Activated B cell treated with CpG ODN at 0.5 μM for 24 hours (primary cell): Measurements from ENCODE around the gene GRIN3A. TPM values are rescaled to one million over a fixed set of nuclear protein-coding genes. Genes with fewer than 3 reads are reported as not detected.

ENCODE experiments used
- ATAC-seq: fragments of 200-7000 bp; cut with Tn5 transposase; one replicate; pipeline ENCODE4 v1.10.0; 2021; ENCODE audit warnings: low read depth, mild to moderate bottlenecking, moderate library complexity
- CTCF ChIA-PET: fragments of 350-600 bp; sonication (Branson Sonifier 250); formaldehyde crosslinking; loops from one replicate; lab custom pipeline; 2021; ENCODE audit warnings: antibody characterized with exemption; lab: Charles Lee
- POLR2A ChIA-PET: fragments of 350-600 bp; sonication (Branson Sonifier 250); formaldehyde crosslinking; loops from one replicate; lab custom pipeline; 2021; ENCODE audit warnings: antibody characterized with exemption; lab: Charles Lee
- DNase-seq: peaks from one replicate; pipeline ENCODE4 v3.0.0; 2022
- H3K27ac Mint-ChIP-seq: one replicate; pipeline ENCODE4 v1.8.0; 2020; ENCODE audit warnings: mixed read lengths
- H3K27me3 Mint-ChIP-seq: one replicate; pipeline ENCODE4 v1.8.0; 2021; ENCODE audit warnings: mixed read lengths
- H3K36me3 Mint-ChIP-seq: one replicate; pipeline ENCODE4 v1.8.0; 2021; ENCODE audit warnings: low read depth, mixed read lengths
- H3K4me1 Mint-ChIP-seq: one replicate; pipeline ENCODE4 v1.8.0; 2021; ENCODE audit warnings: mixed read lengths
- H3K4me3 Mint-ChIP-seq: one replicate; pipeline ENCODE4 v1.8.0; 2020; ENCODE audit warnings: mild to moderate bottlenecking, mixed read lengths
- H3K9me3 Mint-ChIP-seq: one replicate; pipeline ENCODE4 v1.8.0; 2020; ENCODE audit warnings: mixed read lengths
- intact Hi-C: fragments of 100-400 bp; cut with micrococcal nuclease; formaldehyde crosslinking; loops from one replicate; pipeline ENCODE4 v1.15.1; 2024
- total RNA-seq: library from RNA; stranded (reverse); gene quantifications from 2 replicates; pipeline ENCODE4 v1.2.3, GENCODE V29; 2022
- TF ChIP-seq, protein P1 (sequence below): fragments of 200-600 bp; IDR thresholded peaks from one replicate; pipeline ENCODE4 v1.8.0; 2022; ENCODE audit warnings: antibody characterized with exemption, mild to moderate bottlenecking

The GRIN3A gene
- total RNA-seq, 1 donor from 2014 or later = not detected

DNA sequence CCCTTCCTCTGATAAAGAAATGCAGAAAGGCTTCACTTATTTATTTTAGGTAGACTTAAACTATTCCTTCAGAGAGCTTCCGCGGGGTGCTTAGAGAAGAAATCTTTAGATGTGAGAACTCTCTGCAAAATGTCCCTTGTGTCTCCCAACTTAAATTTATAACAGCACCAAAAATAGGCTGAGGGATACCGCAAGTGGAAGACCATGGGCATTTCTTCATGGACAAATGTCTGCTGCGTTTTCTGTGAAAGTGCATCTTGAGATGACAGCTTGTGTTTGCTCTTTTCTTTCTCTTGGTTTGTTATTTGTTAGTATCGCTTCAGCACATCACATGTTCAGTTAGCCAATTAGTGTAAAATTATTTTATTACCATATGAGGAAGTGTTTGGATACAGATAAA, 15.3 kb upstream of the GRIN3A start:
- CTCF ChIA-PET = no interaction called here
- intact Hi-C loops = no loop called here
- H3K4me1 Mint-ChIP-seq = no peaks in the 10 kb centered on the region
- DNase-seq (no peak), ATAC-seq (no peak)
- no peak overlapping the region for H3K27ac Mint-ChIP-seq
- H3K9me3 Mint-ChIP-seq = no peaks in the 10 kb centered on the region
- POLR2A ChIA-PET = no interaction called here
- TF ChIP-seq, protein P1, sequence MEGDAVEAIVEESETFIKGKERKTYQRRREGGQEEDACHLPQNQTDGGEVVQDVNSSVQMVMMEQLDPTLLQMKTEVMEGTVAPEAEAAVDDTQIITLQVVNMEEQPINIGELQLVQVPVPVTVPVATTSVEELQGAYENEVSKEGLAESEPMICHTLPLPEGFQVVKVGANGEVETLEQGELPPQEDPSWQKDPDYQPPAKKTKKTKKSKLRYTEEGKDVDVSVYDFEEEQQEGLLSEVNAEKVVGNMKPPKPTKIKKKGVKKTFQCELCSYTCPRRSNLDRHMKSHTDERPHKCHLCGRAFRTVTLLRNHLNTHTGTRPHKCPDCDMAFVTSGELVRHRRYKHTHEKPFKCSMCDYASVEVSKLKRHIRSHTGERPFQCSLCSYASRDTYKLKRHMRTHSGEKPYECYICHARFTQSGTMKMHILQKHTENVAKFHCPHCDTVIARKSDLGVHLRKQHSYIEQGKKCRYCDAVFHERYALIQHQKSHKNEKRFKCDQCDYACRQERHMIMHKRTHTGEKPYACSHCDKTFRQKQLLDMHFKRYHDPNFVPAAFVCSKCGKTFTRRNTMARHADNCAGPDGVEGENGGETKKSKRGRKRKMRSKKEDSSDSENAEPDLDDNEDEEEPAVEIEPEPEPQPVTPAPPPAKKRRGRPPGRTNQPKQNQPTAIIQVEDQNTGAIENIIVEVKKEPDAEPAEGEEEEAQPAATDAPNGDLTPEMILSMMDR = no peak
- H3K27me3 Mint-ChIP-seq = no peaks in the 10 kb centered on the region
- H3K4me3 Mint-ChIP-seq = no peak overlapping the region
- H3K36me3 Mint-ChIP-seq = no peaks in the 10 kb centered on the region

DNA sequence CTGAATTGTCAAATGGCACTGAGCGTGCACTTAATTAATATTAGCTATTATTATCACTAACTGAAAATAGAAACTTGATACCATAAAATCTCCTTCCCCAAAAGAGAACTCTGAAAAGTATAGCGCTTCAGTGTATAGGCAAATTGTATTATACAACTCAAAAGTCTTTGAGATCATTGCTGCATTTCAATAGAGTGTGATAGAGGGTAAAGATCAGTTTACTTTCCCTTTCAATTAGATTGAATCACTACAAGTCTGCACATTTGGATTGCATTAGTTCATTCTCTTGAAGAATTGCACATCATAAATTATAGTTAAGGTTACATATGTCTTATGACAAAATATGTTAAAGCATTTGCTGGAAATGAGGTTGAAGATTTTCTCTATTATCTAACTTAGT, 13.4 kb upstream of the GRIN3A start:
- DNase-seq = no peak
- ATAC-seq = no peak
- intact Hi-C loops = no loop called here
- Mint-ChIP-seq H3K4me1 (no peaks in the 10 kb centered on the region), H3K36me3 (no peaks in the 10 kb centered on the region), H3K27ac (no peak overlapping the region), H3K4me3 (no peak overlapping the region), H3K9me3 (no peaks in the 10 kb centered on the region), H3K27me3 (no peaks in the 10 kb centered on the region)
- ChIA-PET POLR2A (no interaction called here), CTCF (no interaction called here)
- TF ChIP-seq, protein P1 = no peak

DNA sequence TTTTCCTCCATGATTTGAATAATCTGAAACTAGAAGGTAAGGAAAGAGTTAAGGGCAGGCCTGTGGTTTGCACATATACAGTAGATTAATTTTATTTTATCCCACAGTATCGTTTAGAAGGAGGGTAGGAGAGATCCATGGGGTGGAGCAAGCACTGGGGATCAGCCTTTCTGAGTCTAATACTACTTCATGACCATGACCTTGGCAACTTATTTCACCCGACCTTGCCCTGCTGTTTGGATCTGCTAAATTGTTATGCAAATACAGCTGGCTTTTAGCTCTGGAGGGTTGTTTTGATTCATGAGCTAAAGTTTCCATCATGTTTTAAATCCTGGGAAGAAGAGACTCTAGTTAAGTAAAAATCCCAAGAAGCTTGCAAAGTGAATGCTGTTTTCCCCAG, 864 bp upstream of the GRIN3A start:
- no peaks in the 10 kb centered on the region for H3K9me3 Mint-ChIP-seq
- CTCF ChIA-PET = no interaction called here

DNA sequence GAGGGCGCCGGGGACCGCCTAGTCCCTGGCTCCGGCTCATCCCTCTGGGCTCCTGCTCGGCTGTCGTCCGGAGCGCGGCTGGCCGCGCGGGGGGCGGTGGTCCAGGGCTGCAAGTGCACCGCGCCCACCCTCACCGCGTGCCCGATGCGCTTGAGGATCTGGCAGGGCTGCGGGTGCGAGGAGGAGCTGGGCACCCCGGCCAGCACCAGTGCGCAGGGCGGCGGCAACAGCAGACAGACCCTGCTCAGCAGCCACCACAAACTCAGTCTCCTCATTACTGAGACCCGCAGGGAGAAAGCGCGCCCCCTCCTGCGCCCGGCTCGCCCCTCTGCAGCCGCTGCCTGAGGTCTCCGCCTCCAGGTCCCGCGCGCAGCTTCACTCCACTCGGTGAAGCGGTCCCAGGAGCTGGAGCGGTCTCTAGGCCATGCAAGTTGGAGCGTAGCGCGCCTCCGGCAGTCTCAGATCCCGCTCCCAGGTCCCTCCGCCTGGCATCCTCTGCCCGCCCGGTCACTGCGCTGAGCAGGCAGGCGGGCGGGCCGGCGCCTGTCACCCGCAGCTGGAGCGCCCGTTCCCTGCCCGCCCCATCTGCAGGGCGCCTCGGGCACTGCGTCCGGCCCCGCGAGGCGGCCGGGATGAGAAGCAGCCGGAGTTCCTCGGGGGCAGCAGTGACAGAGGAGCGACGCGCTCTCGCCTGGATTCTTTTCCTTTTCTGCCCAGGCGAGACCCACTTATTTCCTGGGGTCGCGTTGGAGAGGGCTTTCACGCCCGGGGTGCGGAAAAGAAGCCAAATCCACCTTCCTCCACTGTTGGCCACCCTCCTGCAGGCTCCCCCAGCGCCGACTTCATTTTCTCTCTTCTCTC, 512 bp downstream of the GRIN3A start:
- Mint-ChIP-seq H3K4me3 (no peak overlapping the region), H3K36me3 (no peaks in the 10 kb centered on the region), H3K27me3 (peaks cover 47% of the 10 kb centered on the region), H3K4me1 (no peaks in the 10 kb centered on the region), H3K27ac (no peak overlapping the region), H3K9me3 (no peaks in the 10 kb centered on the region)
- POLR2A ChIA-PET = no interaction called here
- ATAC-seq (no peak), DNase-seq (no peak)
- intact Hi-C loops = no loop called here
- TF ChIP-seq, protein P1 = no peak
- CTCF ChIA-PET = no interaction called here

More for the DNA sequence above, 864 bp upstream of the GRIN3A start:
- TF ChIP-seq, protein P1 = no peak
- no peaks in the 10 kb centered on the region for H3K36me3 Mint-ChIP-seq
- DNase-seq = no peak
- no peak for ATAC-seq
- intact Hi-C loops = no loop called here
- H3K27ac Mint-ChIP-seq = no peak overlapping the region
- H3K27me3 Mint-ChIP-seq = peaks cover 46% of the 10 kb centered on the region
- no peaks in the 10 kb centered on the region for H3K4me1 Mint-ChIP-seq
- POLR2A ChIA-PET = no interaction called here
- no peak overlapping the region for H3K4me3 Mint-ChIP-seq

DNA sequence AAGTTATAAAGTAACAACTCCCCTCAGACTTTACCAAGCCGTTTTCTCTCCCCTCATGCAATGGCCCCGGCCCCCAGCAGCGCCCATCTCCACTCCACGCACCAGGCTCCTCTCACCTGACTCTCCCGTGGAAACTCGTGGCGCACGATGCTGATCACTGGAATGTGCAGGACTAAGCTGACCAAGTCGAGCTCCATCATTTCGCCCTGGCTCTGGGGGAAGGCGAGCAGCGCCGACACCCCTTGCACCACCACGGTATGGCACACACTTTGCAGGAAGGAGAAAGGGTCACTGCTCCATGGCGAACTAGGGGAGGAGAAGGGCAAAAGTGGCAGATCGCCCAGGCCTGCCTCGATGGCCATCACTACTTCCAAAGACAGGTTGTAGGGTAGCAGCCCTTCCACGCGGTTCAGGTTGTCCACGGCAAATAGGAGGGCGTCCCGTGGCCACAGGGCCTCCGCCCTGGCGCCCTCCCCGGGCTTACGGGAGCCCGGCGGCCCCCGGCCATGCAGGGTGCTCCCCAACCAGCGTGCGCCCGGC, 1.2 kb downstream of the GRIN3A start:
- Mint-ChIP-seq H3K27ac (no peak overlapping the region), H3K4me1 (no peaks in the 10 kb centered on the region), H3K9me3 (no peaks in the 10 kb centered on the region), H3K4me3 (no peak overlapping the region), H3K36me3 (no peaks in the 10 kb centered on the region), H3K27me3 (peaks cover 47% of the 10 kb centered on the region)
- TF ChIP-seq, protein P1 = no peak
- intact Hi-C loops = no loop called here
- no peak for DNase-seq
- ATAC-seq = no peak
- ChIA-PET POLR2A (no interaction called here), CTCF (no interaction called here)
